Transverse colon (tissue), 4 donors: Measurements from ENCODE around the gene RAB40B. TPM values are rescaled to one million over a fixed set of nuclear protein-coding genes. Genes with fewer than 3 reads are reported as not detected.
A peak's percentile ranks its signal among the peaks of the same experiment; 100 is the strongest.

Experiments
- DNase-seq: peaks from one replicate; pipeline ENCODE4 v3.0.0-alpha.2; 2019
- H3K27ac ChIP-seq, 4 donors: fragments of 200-600 bp; sonication (generic); 2 replicates each; pipeline ENCODE4 v1.5.1; 2016 to 2018; ENCODE audit warnings: inconsistent platforms in 4 of 4
- H3K27me3 ChIP-seq: fragments of 200-600 bp; sonication (generic); 2 replicates; pipeline ENCODE4 v1.5.1; 2017; ENCODE audit warnings: inconsistent platforms
- H3K36me3 ChIP-seq, 4 donors: fragments of 200-600 bp; sonication (generic); 2 replicates each; pipeline ENCODE4 v1.5.1; 2017 to 2019; ENCODE audit warnings: inconsistent platforms in 4 of 4
- H3K4me1 ChIP-seq, 4 donors: fragments of 200-600 bp; sonication (generic); 2 replicates each; pipeline ENCODE4 v1.5.1; 2017 to 2020; ENCODE audit warnings: inconsistent platforms in 4 of 4
- H3K4me3 ChIP-seq, 4 donors: fragments of 200-600 bp; sonication (generic); 1 replicate in 1 of 4; 2 replicates in 3 of 4; pipeline versions ENCODE4 v1.5.1 to v1.6.1; 2017 to 2019; ENCODE audit warnings: inconsistent platforms in 4 of 4
- H3K9me3 ChIP-seq, 2 donors: fragments of 200-600 bp; sonication (generic); 2 replicates each; pipeline ENCODE4 v1.5.1; 2017 to 2019; ENCODE audit warnings: inconsistent platforms in 2 of 2
- CTCF ChIP-seq, 5 experiments: fragments of 200-600 bp in 3 of 5; fragments of 450-650 bp in 2 of 5; sonication (generic) in 3 of 5; IDR thresholded peaks; 1 replicate in 2 of 5; 2 replicates in 3 of 5; pipeline ENCODE4 v1.5.1; 2016 to 2017; ENCODE audit warnings: antibody characterized with exemption in 5 of 5, inconsistent platforms in 3 of 5, mild to moderate bottlenecking in 2 of 5, moderate library complexity in 1 of 5
- EP300 ChIP-seq: sonication (generic); formaldehyde crosslinking; IDR thresholded peaks from one replicate; pipeline ENCODE4 v1.6.1; 2017; ENCODE audit warnings: antibody characterized with exemption, low read depth
- POLR2A ChIP-seq: fragments of 450-650 bp; IDR thresholded peaks from one replicate; pipeline ENCODE4 v1.6.1; 2016; ENCODE audit warnings: antibody characterized with exemption, mild to moderate bottlenecking, moderate library complexity
- POLR2AphosphoS5 ChIP-seq, 3 donors: sonication (generic); formaldehyde crosslinking; IDR thresholded peaks; one replicate each; pipeline ENCODE4 v1.6.1; 2016; ENCODE audit warnings: antibody characterized with exemption in 3 of 3
- WGBS, 2 donors: methylation state at CpG; one replicate each; pipeline ENCODE4 v1.1.5; 2018; ENCODE audit warnings: low coverage in 1 of 2; 5-methylcytosine and 5-hydroxymethylcytosine counted together
- in situ Hi-C, 4 donors: fragments of 200-750 bp; cut with MboI; loops; one replicate each; pipeline versions ENCODE4 v1.15.0 to v1.15.1; 2017; ENCODE audit warnings: low sequenced_read_pairs in 3 of 4, low pct_ligation_motif_present in 1 of 4, low pct_unique_long_range_greater_than_20kb in 1 of 4
- intact Hi-C: fragments of 100-400 bp; cut with DNase I; formaldehyde crosslinking; loops from one replicate; pipeline ENCODE4 v1.15.1; 2023; ENCODE audit warnings: low total_unique reads
- total RNA-seq, 4 donors: library from RNA; depleted of rRNA; stranded (reverse); fragments of >200 nt; gene quantifications; one replicate each; pipeline ENCODE4 v1.1.0, GENCODE V29; 2016

The RAB40B gene
- total RNA-seq, 4 donors from 2014 or later: 26.5 to 83.0 (median 59.6) TPM

GRCh38 chr17:82734987-82735866 is 36.7 kb upstream of the RAB40B start, which contains the start of gene FN3K:
Gene FN3K (plus strand): TSS chr17:82735615. CDS start chr17:82735637, 22 bp downstream.
- Histone ChIP-seq H3K27me3 (no peaks in the 10 kb centered on the region), H3K9me3 (no peaks in the 10 kb centered on the region), H3K27ac (peak within 1 kb of the TSS; percentile 77 to 89 (median 84)), H3K4me3 (peak within 1 kb of the TSS; percentile 67 to 83 (median 72)), H3K36me3 (peaks cover 0 to 7% (median 3%) of the 10 kb centered on the region in 4 donors), H3K4me1 (peaks cover 0 to 14% (median 12%) of the 10 kb centered on the region in 4 donors)
- TF ChIP-seq CTCF (IDR thresholded peaks at IDR 0.05) (no peak), EP300 (peak; percentile 68), POLR2A (peak; percentile 43), POLR2AphosphoS5 (IDR thresholded peaks at IDR 0.05) (peak; percentile 40 to 61 (median 57))
- in situ Hi-C loops (no loop called here), intact Hi-C loops (loop anchor here (2.0 kb wide), 1 partner anchor 66 kb away; no protein-coding TSS in a partner anchor)
- 7% methylated on average over 48 of the region's 101 CpGs; no CpG with 5 or more reads in 1 of the 2 donors for WGBS, 2 donors
- peak; percentile 73 for DNase-seq

- no peak for DNase-seq
- intact Hi-C loops (no loop called here), in situ Hi-C loops (no loop called here)
- no peak overlapping the region for H3K4me3 ChIP-seq
- H3K9me3 ChIP-seq: no peaks in the 10 kb centered on the region
- TF ChIP-seq POLR2AphosphoS5 (IDR thresholded peaks at IDR 0.05) (no peak), EP300 (no peak), POLR2A (no peak), CTCF (IDR thresholded peaks at IDR 0.05) (no peak)
- 90% methylated on average over 13 of the region's 13 CpGs; no CpG with 5 or more reads in 1 of the 2 donors for WGBS, 2 donors
- H3K4me1 ChIP-seq: peaks cover 0 to 14% (median 12%) of the 10 kb centered on the region in 4 donors
- peaks cover 0 to under 1% (median 0%) of the 10 kb centered on the region in 4 donors for H3K36me3 ChIP-seq
- H3K27me3 ChIP-seq: no peaks in the 10 kb centered on the region
- no peak overlapping the region for H3K27ac ChIP-seq
Measured at GRCh38 chr17:82732118-82732743, 33.7 kb upstream of the RAB40B start.

GRCh38 chr17:82729479-82730260 is 31.2 kb upstream of the RAB40B start:
- H3K4me3 ChIP-seq: no peak overlapping the region
- intact Hi-C loops: no loop called here
- no peaks in the 10 kb centered on the region for H3K9me3 ChIP-seq
- peaks cover 0 to 11% (median 6%) of the 10 kb centered on the region in 4 donors for H3K36me3 ChIP-seq
- no peaks in the 10 kb centered on the region for H3K4me1 ChIP-seq
- in situ Hi-C loops: no loop called here
- H3K27me3 ChIP-seq: no peaks in the 10 kb centered on the region
- H3K27ac ChIP-seq: no peak overlapping the region
- no peak for DNase-seq
- TF ChIP-seq POLR2A (no peak), POLR2AphosphoS5 (IDR thresholded peaks at IDR 0.05) (no peak), EP300 (no peak), CTCF (IDR thresholded peaks at IDR 0.05) (no peak)
- WGBS, 2 donors: 91% methylated on average over 43 of the region's 48 CpGs; no CpG with 5 or more reads in 1 of the 2 donors
